HCT116 (cell line): ENCODE results near the gene HBA1. TPM values are rescaled to one million over a fixed set of nuclear protein-coding genes. Genes with fewer than 3 reads are reported as not detected.
"Not testable (repeated sequence)": the region's sequence is repeated elsewhere in the genome, so short reads cannot be mapped to it uniquely, and the experiment has no call there.

Experiments
- ATAC-seq: fragments of 200-7000 bp; cut with Tn5 transposase; 2 replicates; pipeline ENCODE4 v1.9.1; 2020; ENCODE audit warnings: mild to moderate bottlenecking, moderate library complexity
- BruUV-seq: library from RNA; stranded (reverse); fragments of 400-500 nt; replicated peaks from 2 replicates; lab custom pipeline; 2021; lab: Mats Ljungman, UMichigan
- CTCF ChIA-PET: fragments of 300-600 bp; sonication (Branson Sonifier 250); formaldehyde crosslinking; loops from one replicate; lab custom pipeline; 2021; ENCODE audit warnings: antibody characterized with exemption; lab: Charles Lee
- POLR2A ChIA-PET: fragments of 300-600, 350-600 bp; sonication (Branson Sonifier 250); formaldehyde crosslinking; loops from one replicate; lab custom pipeline; 2021; ENCODE audit warnings: antibody characterized with exemption; lab: Charles Lee
- RAD21 ChIA-PET, 2 experiments: fragments of 300-600 bp; sonication (Branson Sonifier 250); formaldehyde crosslinking; loops; one replicate each; lab custom pipeline; 2023; ENCODE audit warnings: low total read pairs in 2 of 2; ENCODE audit not compliant: uncharacterized antibody in 2 of 2, unreplicated experiment in 2 of 2, low non-redundant PET in 1 of 2; lab: Charles Lee
- DNase-seq: peaks from one replicate; pipeline ENCODE4 v3.0.0-alpha.2; 2010; ENCODE audit warnings: low read depth, low spot score
- H2AFZ ChIP-seq: fragments of 200-600 bp; shearing (Covaris generic), sonication (generic); 2 replicates; pipeline ENCODE4 v1.6.1; 2017; ENCODE audit warnings: low read depth, mixed run types, mixed read lengths, antibody characterized with exemption, low read length; ENCODE audit not compliant: poor library complexity, severe bottlenecking
- H3K27ac ChIP-seq: 2 replicates; pipeline ENCODE4 v1.5.1; 2012; ENCODE audit warnings: low read depth, low read length
- H3K27me3 ChIP-seq: fragments of 200-600 bp; sonication (generic); 2 replicates; pipeline ENCODE4 v1.6.1; 2016; ENCODE audit warnings: mixed run types, low read length, mixed read lengths; ENCODE audit not compliant: insufficient read depth
- H3K36me3 ChIP-seq, 2 experiments: fragments of 200-500 bp in 1 of 2; fragments of 200-600 bp in 1 of 2; sonication (Bioruptor generic) in 1 of 2; sonication (generic) in 1 of 2; 2 replicates each; pipeline versions ENCODE4 v1.5.1 to v1.6.1; 2014 to 2016; ENCODE audit warnings: low read length in 2 of 2, inconsistent platforms in 1 of 2, mixed read lengths in 1 of 2, mixed run types in 1 of 2; ENCODE audit not compliant: insufficient read depth in 2 of 2, control insufficient read depth in 1 of 2
- H3K4me1 ChIP-seq, 2 experiments: fragments of 200-600 bp in 1 of 2; sonication (generic) in 1 of 2; 2 replicates each; pipeline versions ENCODE4 v1.5.1 to v1.6.1; 2012 to 2017; ENCODE audit warnings: low read length in 2 of 2, inconsistent platforms in 1 of 2, mild to moderate bottlenecking in 1 of 2, mixed read lengths in 1 of 2, mixed run types in 1 of 2, moderate library complexity in 1 of 2; ENCODE audit not compliant: insufficient read depth in 2 of 2, control insufficient read depth in 1 of 2
- H3K4me2 ChIP-seq: fragments of 200-600 bp; sonication (generic); 2 replicates; pipeline ENCODE4 v1.6.1; 2017; ENCODE audit warnings: mixed run types, low read length, mixed read lengths
- H3K4me3 ChIP-seq, 2 experiments: fragments of 200-600 bp in 1 of 2; sonication (generic) in 1 of 2; replicated peaks in 1 of 2; 2 replicates each; pipeline ENCODE4 v1.5.1; 2011 to 2016; ENCODE audit warnings: low read length in 2 of 2, control low read depth in 1 of 2, low read depth in 1 of 2, mild to moderate bottlenecking in 1 of 2, mixed read lengths in 1 of 2, mixed run types in 1 of 2
- H3K79me2 ChIP-seq: fragments of 200-600 bp; sonication (generic); 2 replicates; pipeline ENCODE4 v1.6.1; 2017; ENCODE audit warnings: mild to moderate bottlenecking, mixed run types, low read length, moderate library complexity, mixed read lengths; ENCODE audit not compliant: insufficient read depth
- H3K9ac ChIP-seq: fragments of 200-600 bp; sonication (generic); 2 replicates; pipeline ENCODE4 v1.6.1; 2016; ENCODE audit warnings: low read length, mixed read lengths
- H3K9me2 ChIP-seq: fragments of 200-600 bp; sonication (generic), shearing (Covaris generic); 2 replicates; pipeline ENCODE4 v1.6.1; 2017; ENCODE audit warnings: mixed run types, mild to moderate bottlenecking, moderate library complexity; ENCODE audit not compliant: insufficient read depth
- H3K9me3 ChIP-seq, 2 experiments: fragments of 200-500 bp in 1 of 2; fragments of 200-600 bp in 1 of 2; sonication (Bioruptor generic) in 1 of 2; sonication (generic) in 1 of 2; 2 replicates each; pipeline ENCODE4 v1.6.1; 2014 to 2017; ENCODE audit warnings: low read length in 2 of 2, mixed read lengths in 2 of 2, inconsistent platforms in 1 of 2, low read depth in 1 of 2, mild to moderate bottlenecking in 1 of 2, mixed run types in 1 of 2, moderate library complexity in 1 of 2; ENCODE audit not compliant: control insufficient read depth in 1 of 2, insufficient read depth in 1 of 2
- H4K20me1 ChIP-seq: fragments of 200-600 bp; sonication (generic), shearing (Covaris generic); 2 replicates; pipeline ENCODE4 v1.6.1; 2017; ENCODE audit warnings: mixed run types, mild to moderate bottlenecking, moderate library complexity; ENCODE audit not compliant: insufficient read depth
- CBX3 ChIP-seq: IDR thresholded peaks from 2 replicates; pipeline ENCODE4 v1.6.1; 2012; ENCODE audit warnings: low read depth
- CEBPB ChIP-seq: IDR thresholded peaks from 2 replicates; pipeline ENCODE4 v1.6.1; 2012; ENCODE audit warnings: low read depth
- JUND ChIP-seq: IDR thresholded peaks from 2 replicates; pipeline ENCODE4 v1.6.1; 2012
- MAX ChIP-seq: IDR thresholded peaks from 2 replicates; pipeline ENCODE4 v1.6.1; 2012
- REST ChIP-seq: IDR thresholded peaks from 2 replicates; pipeline ENCODE4 v1.6.1; 2012; ENCODE audit warnings: low read depth
- YY1 ChIP-seq: IDR thresholded peaks from 2 replicates; pipeline ENCODE4 v1.6.1; 2011; ENCODE audit warnings: low read length, low read depth, moderate library complexity, mild to moderate bottlenecking; ENCODE audit not compliant: insufficient replicate concordance; ENCODE audit errors: extremely low read depth
- ZBTB33 ChIP-seq: IDR thresholded peaks from 2 replicates; pipeline ENCODE4 v1.6.1; 2011; ENCODE audit warnings: mild to moderate bottlenecking, low read length, moderate library complexity; ENCODE audit not compliant: insufficient replicate concordance; ENCODE audit errors: extremely low read depth
- ZFX ChIP-seq: fragments of 450-650 bp; IDR thresholded peaks from 2 replicates; pipeline ENCODE4 v1.6.1; 2017
- intact Hi-C: fragments of 100-400 bp; cut with micrococcal nuclease; formaldehyde crosslinking; loops from 2 replicates; pipeline ENCODE4 v1.10.0; 2022
- total RNA-seq: library from RNA; stranded (reverse); gene quantifications from one replicate; pipeline ENCODE4 v1.2.1, GENCODE V29; 2021; ENCODE audit not compliant: unreplicated experiment

The HBA1 gene
- total RNA-seq, 1 experiment from 2014 or later = 4.9 TPM

GRCh38 chr16:162271-162991 lies 14.0 kb upstream of the HBA1 start:
- Histone ChIP-seq H3K4me2 (no peak overlapping the region), H3K27ac (no peak overlapping the region), H4K20me1 (no peaks in the 10 kb centered on the region), H3K9me3 (no peaks in the 10 kb centered on the region), H3K9ac (no peak overlapping the region), H3K36me3 (no peaks in the 10 kb centered on the region), H3K4me3 (no peak overlapping the region), H2AFZ (no peak overlapping the region), H3K9me2 (no peaks in the 10 kb centered on the region), H3K79me2 (no peaks in the 10 kb centered on the region), H3K27me3 (no peaks in the 10 kb centered on the region), H3K4me1 (no peaks in the 10 kb centered on the region)
- CTCF ChIA-PET = no interaction called here
- BruUV-seq = no TSS peak
- DNase-seq (no peak), ATAC-seq (no peak)
- POLR2A ChIA-PET = no interaction called here
- TF ChIP-seq JUND (no peak), CBX3 (no peak), ZBTB33 (no peak), CEBPB (no peak), YY1 (no peak), ZFX (no peak), MAX (no peak), REST (no peak)
- RAD21 ChIA-PET = no interaction called here
- intact Hi-C loops = no loop called here

- H3K4me2 ChIP-seq, H3K9me3 ChIP-seq, POLR2A ChIA-PET, DNase-seq, H3K27me3 ChIP-seq, H3K9me2 ChIP-seq, H2AFZ ChIP-seq, RAD21 ChIA-PET, CTCF ChIA-PET, BruUV-seq, H3K4me3 ChIP-seq, H3K27ac ChIP-seq, H3K79me2 ChIP-seq, ATAC-seq, H3K9ac ChIP-seq, H4K20me1 ChIP-seq, H3K4me1 ChIP-seq, intact Hi-C loops, H3K36me3 ChIP-seq: not testable (repeated sequence)
These were observed 13.3 kb upstream of the HBA1 start for GRCh38 chr16:163139-163538.
